ENCODE measurements around the gene KCTD21.

DNA sequence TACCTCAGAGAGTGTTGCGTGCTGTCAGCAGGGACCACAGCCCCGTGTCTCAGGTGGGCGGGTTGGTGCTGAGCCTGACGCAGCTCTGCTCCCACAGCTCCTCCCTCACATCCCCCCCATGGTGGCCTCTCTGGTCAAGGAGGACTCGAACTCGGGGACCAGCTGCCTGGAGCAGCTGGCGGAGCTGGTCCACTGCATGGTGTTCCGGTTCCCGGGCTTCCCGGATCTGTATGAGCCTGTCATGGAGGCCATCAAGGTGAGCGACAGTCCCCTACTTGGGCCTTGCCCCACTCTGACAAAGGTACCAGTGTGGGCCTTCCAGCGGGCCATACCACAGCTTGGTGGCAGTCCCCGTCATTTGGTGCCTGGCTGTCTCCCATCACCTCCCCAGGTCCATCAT is 12.1 kb upstream of the KCTD21 start:
- TF ChIP-seq, protein P1, sequence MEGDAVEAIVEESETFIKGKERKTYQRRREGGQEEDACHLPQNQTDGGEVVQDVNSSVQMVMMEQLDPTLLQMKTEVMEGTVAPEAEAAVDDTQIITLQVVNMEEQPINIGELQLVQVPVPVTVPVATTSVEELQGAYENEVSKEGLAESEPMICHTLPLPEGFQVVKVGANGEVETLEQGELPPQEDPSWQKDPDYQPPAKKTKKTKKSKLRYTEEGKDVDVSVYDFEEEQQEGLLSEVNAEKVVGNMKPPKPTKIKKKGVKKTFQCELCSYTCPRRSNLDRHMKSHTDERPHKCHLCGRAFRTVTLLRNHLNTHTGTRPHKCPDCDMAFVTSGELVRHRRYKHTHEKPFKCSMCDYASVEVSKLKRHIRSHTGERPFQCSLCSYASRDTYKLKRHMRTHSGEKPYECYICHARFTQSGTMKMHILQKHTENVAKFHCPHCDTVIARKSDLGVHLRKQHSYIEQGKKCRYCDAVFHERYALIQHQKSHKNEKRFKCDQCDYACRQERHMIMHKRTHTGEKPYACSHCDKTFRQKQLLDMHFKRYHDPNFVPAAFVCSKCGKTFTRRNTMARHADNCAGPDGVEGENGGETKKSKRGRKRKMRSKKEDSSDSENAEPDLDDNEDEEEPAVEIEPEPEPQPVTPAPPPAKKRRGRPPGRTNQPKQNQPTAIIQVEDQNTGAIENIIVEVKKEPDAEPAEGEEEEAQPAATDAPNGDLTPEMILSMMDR (IDR thresholded peaks at IDR 0.05) = no peak
- no peak for TF ChIP-seq POLR2AphosphoS5 (IDR thresholded peaks at IDR 0.05)
